ENCODE results near the gene PPARA. TPM values are rescaled to one million over a fixed set of nuclear protein-coding genes. Genes with fewer than 3 reads are reported as not detected.
A peak's percentile ranks its signal among the peaks of the same experiment; 100 is the strongest.

PPARA gene
- total RNA-seq, 4 donors from 2014 or later: 26.9 to 41.9 (median 37.4) TPM

- no peaks in the 10 kb centered on the region for H3K9me3 ChIP-seq
- intact Hi-C loops (cut with DNase I): no loop called here
- peak; percentile 43 to 44 for DNase-seq
- H3K27me3 ChIP-seq: no peaks in the 10 kb centered on the region
- 57 to 71% methylated on average over 10 to 18 of the region's 19 CpGs for WGBS, 2 donors
- peaks cover 16 to 26% of the 10 kb centered on the region in 2 donors for H3K4me1 ChIP-seq
- TF ChIP-seq CTCF (IDR thresholded peaks at IDR 0.05) (no peak), POLR2A (IDR thresholded peaks at IDR 0.05) (no peak)
- H3K36me3 ChIP-seq: no peaks in the 10 kb centered on the region
- no peak overlapping the region for H3K27ac ChIP-seq
- H3K4me3 ChIP-seq (replicated peaks in 1 of 3): no peak overlapping the region
Measured at GRCh38 chr22:46147471-46148267, 2.7 kb upstream of the PPARA start.

GRCh38 chr22:46148336-46148735 lies 2.0 kb upstream of the PPARA start:
- Histone ChIP-seq H3K27me3 (no peaks in the 10 kb centered on the region), H3K36me3 (peaks cover 0 to 1% of the 10 kb centered on the region in 2 donors), H3K4me3 (replicated peaks in 1 of 3) (no peak overlapping the region), H3K9me3 (no peaks in the 10 kb centered on the region), H3K4me1 (peaks cover 15 to 21% of the 10 kb centered on the region in 2 donors), H3K27ac (no peak overlapping the region)
- intact Hi-C loops (cut with DNase I): no loop called here
- TF ChIP-seq POLR2A (IDR thresholded peaks at IDR 0.05) (no peak), CTCF (IDR thresholded peaks at IDR 0.05) (no peak)
- no peak for DNase-seq
- WGBS, 2 donors: 79 to 82% methylated on average over 8 of the region's 8 CpGs

GRCh38 chr22:46148816-46149511 lies 1.4 kb upstream of the PPARA start:
- intact Hi-C loops (cut with DNase I): no loop called here
- H3K36me3 ChIP-seq: peaks cover 0 to 3% of the 10 kb centered on the region in 2 donors
- WGBS, 2 donors: 54 to 58% methylated on average over 8 to 9 of the region's 12 CpGs
- no peaks in the 10 kb centered on the region for H3K27me3 ChIP-seq
- peak overlapping the region; percentile 83 to 87 (median 85) for H3K27ac ChIP-seq
- DNase-seq: no peak
- peak overlapping the region; percentile 63 to 72 (median 67) for H3K4me3 ChIP-seq (replicated peaks in 1 of 3)
- no peak for TF ChIP-seq CTCF (IDR thresholded peaks at IDR 0.05)
- peak in 1 of 2 donors; percentile 4 for TF ChIP-seq POLR2A (IDR thresholded peaks at IDR 0.05)
- no peaks in the 10 kb centered on the region for H3K9me3 ChIP-seq
- H3K4me1 ChIP-seq: peaks cover 15 to 21% of the 10 kb centered on the region in 2 donors

GRCh38 chr22:46149512-46150033 lies 753 bp upstream of the PPARA start:
- DNase-seq: peak; percentile 83 to 84
- WGBS, 2 donors: 1% methylated on average over 29 to 34 of the region's 39 CpGs
- H3K4me1 ChIP-seq: peaks cover 15 to 21% of the 10 kb centered on the region in 2 donors

More at GRCh38 chr22:46149512-46150033, 753 bp upstream of the PPARA start:
- peak overlapping the region; percentile 83 to 87 (median 85) for H3K27ac ChIP-seq
- peaks cover 0 to 3% of the 10 kb centered on the region in 2 donors for H3K36me3 ChIP-seq
- H3K27me3 ChIP-seq: no peaks in the 10 kb centered on the region
- peak overlapping the region; percentile 63 to 72 (median 67) for H3K4me3 ChIP-seq (replicated peaks in 1 of 3)
- intact Hi-C loops (cut with DNase I): no loop called here
- H3K9me3 ChIP-seq: no peaks in the 10 kb centered on the region
- TF ChIP-seq POLR2A (IDR thresholded peaks at IDR 0.05): no peak
- no peak for TF ChIP-seq CTCF (IDR thresholded peaks at IDR 0.05)
